ENCODE measurements around the gene CAMK4. TPM values are rescaled to one million over a fixed set of nuclear protein-coding genes. Genes with fewer than 3 reads are reported as not detected.
"Not testable (repeated sequence)": the region's sequence is repeated elsewhere in the genome, so short reads cannot be mapped to it uniquely, and the experiment has no call there.

CAMK4 gene
- total and polyA plus RNA-seq, 3 donors from 2014 or later: 35.4 to 76.9 (median 60.3) TPM

DNA sequence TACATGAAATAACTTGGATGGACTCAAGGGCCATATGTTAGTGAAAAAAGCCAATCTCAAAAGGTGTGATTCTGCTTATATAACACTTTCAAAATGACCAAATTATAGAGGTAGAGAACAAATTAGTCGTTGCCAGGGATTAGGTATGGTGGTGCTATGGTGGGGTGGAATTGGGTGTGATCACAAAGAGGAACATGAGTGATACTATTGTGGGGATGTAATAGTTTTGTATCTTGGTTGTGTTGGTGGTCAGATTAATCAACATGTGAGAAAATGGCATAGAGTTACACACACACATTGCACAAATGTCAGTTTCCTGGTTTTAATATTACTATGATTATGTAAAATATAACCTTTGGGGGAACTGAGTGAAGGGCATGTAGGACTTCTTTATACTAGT, 31.9 kb downstream of the CAMK4 start:
- TF ChIP-seq POLR2A (IDR thresholded peaks at IDR 0.05): no peak
- TF ChIP-seq, protein P1, sequence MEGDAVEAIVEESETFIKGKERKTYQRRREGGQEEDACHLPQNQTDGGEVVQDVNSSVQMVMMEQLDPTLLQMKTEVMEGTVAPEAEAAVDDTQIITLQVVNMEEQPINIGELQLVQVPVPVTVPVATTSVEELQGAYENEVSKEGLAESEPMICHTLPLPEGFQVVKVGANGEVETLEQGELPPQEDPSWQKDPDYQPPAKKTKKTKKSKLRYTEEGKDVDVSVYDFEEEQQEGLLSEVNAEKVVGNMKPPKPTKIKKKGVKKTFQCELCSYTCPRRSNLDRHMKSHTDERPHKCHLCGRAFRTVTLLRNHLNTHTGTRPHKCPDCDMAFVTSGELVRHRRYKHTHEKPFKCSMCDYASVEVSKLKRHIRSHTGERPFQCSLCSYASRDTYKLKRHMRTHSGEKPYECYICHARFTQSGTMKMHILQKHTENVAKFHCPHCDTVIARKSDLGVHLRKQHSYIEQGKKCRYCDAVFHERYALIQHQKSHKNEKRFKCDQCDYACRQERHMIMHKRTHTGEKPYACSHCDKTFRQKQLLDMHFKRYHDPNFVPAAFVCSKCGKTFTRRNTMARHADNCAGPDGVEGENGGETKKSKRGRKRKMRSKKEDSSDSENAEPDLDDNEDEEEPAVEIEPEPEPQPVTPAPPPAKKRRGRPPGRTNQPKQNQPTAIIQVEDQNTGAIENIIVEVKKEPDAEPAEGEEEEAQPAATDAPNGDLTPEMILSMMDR (IDR thresholded peaks at IDR 0.05): no peak
- no peak for DNase-seq
- WGBS, 2 donors: 88 to 92% methylated on average over 1 of the region's 1 CpG
- Histone ChIP-seq H3K27me3 (no peaks in the 10 kb centered on the region), H3K27ac (no peak overlapping the region), H3K36me3 (ENCODE audit: low read depth, missing control alignments) (no peaks in the 10 kb centered on the region), H3K4me3 (no peak overlapping the region), H3K4me1 (no peaks in the 10 kb centered on the region), H3K9me3 (no peaks in the 10 kb centered on the region)
- intact Hi-C loops (cut with DNase I; ENCODE audit: low total_unique reads): no loop called here

DNA sequence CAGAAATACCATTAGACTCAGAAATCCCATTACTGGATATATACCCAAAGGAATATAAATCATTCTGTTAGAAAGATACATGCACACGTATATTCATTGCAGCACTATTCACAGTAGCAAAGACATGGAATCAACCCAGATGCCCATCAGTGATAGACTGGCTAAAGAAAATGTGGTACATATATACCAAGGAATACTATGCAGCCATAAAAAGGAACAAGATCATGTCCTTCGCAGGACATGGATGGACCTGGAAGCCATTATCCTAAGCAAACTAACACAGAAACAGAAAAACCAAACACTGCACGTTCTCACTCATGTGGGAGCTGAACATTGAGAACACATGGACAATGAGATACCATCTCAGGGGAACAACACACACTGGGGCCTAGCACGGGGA, 33.4 kb downstream of the CAMK4 start:
- H3K36me3 ChIP-seq (ENCODE audit: low read depth, missing control alignments); H3K4me3 ChIP-seq; H3K27ac ChIP-seq; intact Hi-C loops (cut with DNase I; ENCODE audit: low total_unique reads); H3K27me3 ChIP-seq; H3K4me1 ChIP-seq; DNase-seq; H3K9me3 ChIP-seq: not testable (repeated sequence)
- WGBS, 2 donors: 79 to 90% methylated on average over 4 of the region's 4 CpGs

DNA sequence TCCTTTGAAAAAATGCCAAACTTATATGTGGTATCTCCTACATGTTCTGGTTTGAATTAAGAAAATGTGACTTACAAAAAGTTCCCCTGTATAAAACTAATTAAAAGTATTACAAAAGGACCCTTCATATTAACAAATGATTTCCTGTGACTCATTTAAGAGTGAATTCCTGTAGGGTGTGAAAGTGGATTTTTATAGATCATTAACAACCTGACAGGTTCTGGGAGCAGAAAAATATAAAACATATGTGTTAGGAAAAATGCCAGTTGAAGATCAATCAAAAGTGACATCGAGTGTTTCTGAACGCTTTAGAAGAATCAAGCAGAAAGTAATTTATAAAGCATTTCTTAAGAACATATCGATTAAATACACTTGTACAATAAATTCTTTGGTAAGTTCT, 35.5 kb downstream of the CAMK4 start:
- no peak for TF ChIP-seq POLR2A (IDR thresholded peaks at IDR 0.05)
- TF ChIP-seq, protein P1 (IDR thresholded peaks at IDR 0.05): no peak

DNA sequence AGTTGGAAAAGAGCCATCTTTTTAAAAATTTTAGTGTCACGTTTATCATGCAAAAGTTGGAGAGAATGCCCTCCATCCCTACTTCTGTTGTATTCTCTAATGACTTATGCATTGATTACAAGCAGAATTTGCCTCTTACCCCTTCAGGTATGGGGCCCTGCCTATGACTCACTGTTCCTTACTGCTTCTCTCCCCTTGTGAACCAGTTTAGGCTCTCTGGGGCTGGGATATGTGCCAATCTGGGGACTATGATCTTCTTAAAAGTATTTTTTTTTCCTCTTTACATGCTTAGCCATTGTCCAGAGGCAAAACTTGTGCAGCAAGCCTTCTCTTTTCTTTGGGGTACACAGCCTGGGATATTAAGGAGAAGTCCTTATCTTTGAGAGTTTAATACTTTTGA, 37.4 kb downstream of the CAMK4 start:
- intact Hi-C loops (cut with DNase I; ENCODE audit: low total_unique reads): no loop called here
- H3K9me3 ChIP-seq: no peaks in the 10 kb centered on the region
- TF ChIP-seq, protein P1 (IDR thresholded peaks at IDR 0.05): no peak
- TF ChIP-seq POLR2A (IDR thresholded peaks at IDR 0.05): no peak
- DNase-seq: no peak
- no peak overlapping the region for H3K27ac ChIP-seq
- no peaks in the 10 kb centered on the region for H3K27me3 ChIP-seq
- H3K36me3 ChIP-seq (ENCODE audit: low read depth, missing control alignments): no peaks in the 10 kb centered on the region
- no peak overlapping the region for H3K4me3 ChIP-seq
- no peaks in the 10 kb centered on the region for H3K4me1 ChIP-seq
- WGBS, 2 donors: 63 to 68% methylated on average over 1 of the region's 1 CpG

More for the DNA sequence above, 35.5 kb downstream of the CAMK4 start:
- DNase-seq: no peak
- no peak overlapping the region for H3K4me3 ChIP-seq
- no peaks in the 10 kb centered on the region for H3K36me3 ChIP-seq (ENCODE audit: low read depth, missing control alignments)
- no peaks in the 10 kb centered on the region for H3K9me3 ChIP-seq
- intact Hi-C loops (cut with DNase I; ENCODE audit: low total_unique reads): no loop called here
- H3K4me1 ChIP-seq: no peaks in the 10 kb centered on the region
- no peak overlapping the region for H3K27ac ChIP-seq
- no peaks in the 10 kb centered on the region for H3K27me3 ChIP-seq
- WGBS, 2 donors: 92 to 96% methylated on average over 3 of the region's 3 CpGs

DNA sequence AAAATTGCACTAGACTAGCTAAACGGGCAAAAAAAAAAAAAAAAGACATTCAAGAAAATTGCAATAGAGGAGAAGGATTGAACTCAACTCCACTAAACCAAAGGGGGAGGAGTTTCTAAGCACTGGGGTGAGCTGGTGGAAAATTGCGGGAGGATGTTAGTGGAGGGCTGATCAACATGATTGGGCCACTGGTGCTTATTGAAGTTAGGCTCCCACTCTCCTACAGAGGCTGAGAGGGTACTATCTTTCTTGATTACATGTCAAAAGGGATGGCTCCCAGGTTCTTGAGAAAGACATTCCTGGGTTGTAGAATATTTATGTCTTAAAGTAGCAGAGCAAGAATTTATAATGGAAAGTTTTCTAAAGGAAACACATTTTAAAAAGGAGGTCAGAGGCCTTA, 38.0 kb downstream of the CAMK4 start:
- intact Hi-C loops (cut with DNase I; ENCODE audit: low total_unique reads): no loop called here
- TF ChIP-seq POLR2A (IDR thresholded peaks at IDR 0.05): no peak
- TF ChIP-seq, protein P1 (IDR thresholded peaks at IDR 0.05): no peak
- Histone ChIP-seq H3K27me3 (no peaks in the 10 kb centered on the region), H3K4me3 (no peak overlapping the region), H3K36me3 (ENCODE audit: low read depth, missing control alignments) (no peaks in the 10 kb centered on the region), H3K27ac (no peak overlapping the region), H3K9me3 (no peaks in the 10 kb centered on the region), H3K4me1 (no peaks in the 10 kb centered on the region)
- 67 to 82% methylated on average over 2 of the region's 2 CpGs for WGBS, 2 donors
- DNase-seq: no peak
